CD4-positive, alpha-beta T cell treated with Interleukin-15 for 4 hours (primary cell): ENCODE results near the gene NADK.
"Not testable (repeated sequence)": the region's sequence is repeated elsewhere in the genome, so short reads cannot be mapped to it uniquely, and the experiment has no call there.

Experiments
- DNase-seq: peaks from one replicate; pipeline ENCODE4 v3.0.0-alpha.2; 2020; ENCODE audit warnings: low spot score

The NADK gene

GRCh38 chr1:1704284-1704957, 73.8 kb downstream of the NADK start:
- DNase-seq: not testable (repeated sequence)

- DNase-seq: no peak
Measured at GRCh38 chr1:1703796-1704195, 74.5 kb downstream of the NADK start.

GRCh38 chr1:1702506-1702905, 75.8 kb downstream of the NADK start:
- DNase-seq: not testable (repeated sequence)
